NCI-H146 (cell line): ENCODE results near the gene RBM17.
"Not testable (repeated sequence)": the region's sequence is repeated elsewhere in the genome, so short reads cannot be mapped to it uniquely, and the experiment has no call there.

Experiments
- DNase-seq: peaks from one replicate; lab custom pipeline; 2025; lab: John Stamatoyannopoulos, UW

Gene RBM17

DNA sequence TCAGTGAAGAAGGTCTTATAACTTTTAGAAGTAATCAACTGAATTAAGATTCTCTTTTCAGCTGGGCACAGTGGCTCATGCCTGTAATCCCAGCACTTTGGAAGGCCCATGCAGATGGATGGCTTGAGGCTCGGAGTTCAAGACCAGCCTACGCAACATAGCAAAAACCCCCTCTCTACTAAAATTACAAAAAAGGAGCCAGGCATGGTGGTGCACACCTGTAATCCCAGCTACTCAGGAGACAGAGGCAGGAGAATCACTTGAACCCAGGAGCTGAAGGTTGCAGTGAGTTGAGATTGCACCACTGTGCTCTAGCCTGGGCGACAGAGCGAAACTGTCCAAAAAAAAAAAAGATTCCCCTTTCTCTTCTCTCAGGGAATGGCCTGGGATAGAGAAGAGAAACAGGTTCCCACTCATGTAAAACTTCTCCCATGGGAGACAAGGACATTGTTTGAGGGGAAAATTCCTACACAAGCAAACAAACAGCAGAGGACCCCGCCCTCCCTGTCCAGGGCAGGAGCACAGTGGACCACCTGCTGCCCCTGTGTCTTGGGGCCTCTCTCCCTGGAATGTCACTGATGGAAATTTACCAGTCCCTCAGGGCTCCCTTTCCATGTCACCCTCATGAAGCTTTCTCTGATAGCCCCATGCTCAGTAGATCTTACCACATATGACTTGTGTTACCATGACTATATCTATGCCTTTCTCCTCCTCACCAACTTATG is 32.3 kb upstream of the RBM17 start:
- no peak for DNase-seq

DNA sequence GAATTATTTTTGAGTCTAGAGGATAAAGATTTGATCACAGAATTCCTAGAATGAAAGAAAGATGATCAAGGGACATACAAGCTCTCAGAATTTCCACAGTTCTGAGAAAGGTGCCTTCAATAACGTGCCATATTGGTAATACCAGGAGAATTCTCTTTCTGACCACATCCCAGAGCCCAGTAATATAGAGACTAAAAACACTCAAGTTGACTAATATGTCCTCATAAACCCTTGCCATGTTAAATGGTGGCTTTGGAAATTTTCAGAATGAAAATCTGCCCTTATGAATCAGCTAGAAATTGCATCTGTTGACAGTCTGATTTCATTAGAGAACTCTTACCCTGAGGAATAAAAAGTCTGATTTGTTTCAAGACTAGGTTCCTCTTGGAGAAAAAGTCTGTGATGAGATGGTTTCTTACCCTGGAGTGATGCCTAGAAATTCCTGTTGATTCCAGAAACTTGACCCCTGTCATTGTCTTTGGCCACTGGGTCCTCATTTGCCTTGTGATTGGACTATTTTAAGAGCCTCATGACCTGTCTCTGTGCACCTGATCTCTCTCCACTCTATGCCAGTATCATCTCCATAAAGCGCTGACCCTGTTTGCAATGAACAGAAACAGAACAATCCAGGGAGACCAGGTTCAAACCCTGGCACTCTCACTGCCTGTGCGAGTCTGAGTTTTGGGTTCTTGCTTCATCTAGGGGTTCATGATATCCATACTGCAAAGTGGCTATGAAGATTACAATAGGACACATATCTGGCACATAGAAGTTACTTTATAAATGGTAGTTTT is 30.0 kb upstream of the RBM17 start:
- DNase-seq, result no peak

DNA sequence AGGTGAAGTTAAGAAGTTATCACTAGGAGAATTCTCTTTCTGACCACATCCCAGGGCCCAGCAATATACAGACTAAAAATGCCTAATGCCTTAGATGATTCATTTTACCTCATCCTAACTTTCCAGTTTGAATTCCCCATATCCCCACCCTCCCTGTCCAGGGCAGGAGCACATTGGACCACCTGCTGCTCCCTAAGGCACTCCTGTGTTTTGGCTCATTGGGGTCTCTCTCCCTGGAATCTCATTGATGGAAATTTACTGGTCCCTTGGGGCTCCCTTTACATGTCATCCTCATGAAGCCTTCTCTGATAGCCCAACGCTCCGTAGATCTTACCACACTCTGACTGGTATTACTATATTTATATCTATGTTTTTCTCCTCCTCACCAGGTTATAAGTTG is 29.3 kb upstream of the RBM17 start:
- no peak for DNase-seq

GRCh38 chr10:6061056-6061455 is 27.8 kb upstream of the RBM17 start:
- DNase-seq, result no peak

GRCh38 chr10:6062101-6062771 is 26.6 kb upstream of the RBM17 start, which contains the start of gene IL2RA:
TSS of gene IL2RA (minus strand) at chr10:6062367. CDS start at chr10:6062151, 216 bp downstream.
- no peak for DNase-seq

DNA sequence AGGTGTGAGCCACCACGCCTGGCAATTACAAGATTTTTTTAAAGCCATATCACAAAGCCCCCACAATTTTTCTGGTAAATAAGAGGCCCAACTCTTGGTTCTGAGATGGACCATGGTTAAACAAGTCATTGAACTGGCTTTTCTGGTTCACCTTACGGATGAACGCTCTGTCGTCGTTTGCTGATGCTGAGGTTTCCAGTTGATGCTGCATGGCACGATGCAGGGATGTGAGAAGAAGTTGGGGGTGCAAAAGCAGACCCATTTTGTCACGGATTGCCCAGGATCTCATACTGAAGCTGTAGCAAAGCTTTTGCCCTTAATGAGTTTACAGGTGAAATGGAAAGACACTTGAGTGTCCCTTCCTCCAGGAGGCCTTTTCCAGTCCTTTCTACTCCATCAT is 24.7 kb upstream of the RBM17 start:
- no peak for DNase-seq

DNA sequence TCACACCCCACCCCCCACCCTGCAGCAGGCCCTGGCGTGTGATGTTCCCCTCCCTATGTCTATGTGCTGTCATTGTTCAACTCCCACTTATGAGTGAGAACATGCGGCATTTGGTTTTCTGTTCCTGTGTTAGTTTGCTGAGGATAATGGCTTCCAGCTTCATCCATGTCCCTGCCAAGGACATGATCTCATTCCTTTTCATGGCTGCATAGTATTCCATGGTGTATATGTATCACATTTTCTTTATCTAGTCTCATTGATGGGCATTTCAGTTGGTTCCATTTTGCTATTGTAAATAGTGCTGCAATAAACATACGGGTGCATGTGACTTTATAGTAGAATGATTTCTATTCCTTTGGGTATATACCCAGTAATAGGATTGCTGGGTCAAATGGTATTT is 24.1 kb upstream of the RBM17 start:
- DNase-seq, result not testable (repeated sequence)

DNA sequence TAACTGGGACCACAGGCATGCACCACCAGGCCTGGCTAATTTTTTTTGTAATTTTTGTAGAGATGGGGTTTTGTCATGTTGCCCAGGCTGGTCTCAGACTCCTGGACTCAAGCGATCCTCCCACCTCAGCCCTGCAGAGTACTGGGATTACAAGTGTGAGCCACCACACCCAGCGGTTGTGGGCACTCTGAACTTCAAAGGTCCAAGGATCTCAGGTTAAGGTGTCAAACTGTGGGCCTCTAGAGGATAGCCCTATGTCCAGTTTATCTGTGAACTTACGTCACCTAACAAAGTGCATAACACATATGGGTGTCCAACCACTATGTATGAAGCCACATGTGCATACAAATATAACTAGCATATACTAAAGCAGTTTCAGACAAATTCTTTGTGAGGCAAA is 23.4 kb upstream of the RBM17 start:
- no peak for DNase-seq

DNA sequence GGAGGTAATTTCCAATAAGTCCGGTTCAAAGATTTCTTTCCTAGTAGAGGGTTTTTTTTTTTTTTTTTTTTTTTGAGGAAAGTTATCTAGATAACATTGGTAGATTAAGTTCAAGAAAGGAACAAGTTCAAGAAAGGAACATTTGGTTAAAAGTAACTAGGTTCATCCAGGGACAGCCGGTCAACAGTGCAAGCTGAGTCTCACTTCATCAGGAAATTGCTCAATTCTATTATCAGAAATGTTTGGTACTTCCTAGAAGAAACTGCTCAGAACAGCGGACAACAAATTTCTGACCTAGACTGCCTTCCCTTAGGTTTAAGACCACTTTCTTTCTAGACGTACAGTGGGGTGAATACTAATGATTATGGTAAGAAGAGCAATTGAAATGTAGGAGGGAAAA is 23.0 kb upstream of the RBM17 start:
- no peak for DNase-seq

GRCh38 chr10:6067457-6067856 is 21.4 kb upstream of the RBM17 start:
- DNase-seq, result no peak

DNA sequence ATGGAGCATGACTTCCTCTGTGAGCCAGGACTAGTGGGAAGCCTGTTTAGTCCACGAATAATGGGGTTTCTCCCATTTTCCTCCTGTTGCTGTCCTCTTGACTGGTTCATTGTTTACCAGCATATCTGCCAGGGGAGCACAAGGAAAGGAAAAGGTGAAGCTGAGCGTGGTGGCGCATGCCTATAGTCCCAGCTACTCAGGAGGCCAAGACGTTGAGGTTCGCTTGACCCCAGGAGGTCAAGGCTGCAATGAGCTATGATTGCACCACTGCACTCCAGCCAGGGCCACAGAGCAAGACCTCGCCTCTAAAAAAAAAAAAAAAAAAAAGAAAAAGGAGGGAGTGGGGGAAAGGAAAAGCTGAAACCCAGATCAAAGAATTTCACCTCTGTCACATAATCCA is 20.8 kb upstream of the RBM17 start:
- no peak for DNase-seq

- DNase-seq, result no peak
Measured at GRCh38 chr10:6068422-6068821, 20.4 kb upstream of the RBM17 start.

DNA sequence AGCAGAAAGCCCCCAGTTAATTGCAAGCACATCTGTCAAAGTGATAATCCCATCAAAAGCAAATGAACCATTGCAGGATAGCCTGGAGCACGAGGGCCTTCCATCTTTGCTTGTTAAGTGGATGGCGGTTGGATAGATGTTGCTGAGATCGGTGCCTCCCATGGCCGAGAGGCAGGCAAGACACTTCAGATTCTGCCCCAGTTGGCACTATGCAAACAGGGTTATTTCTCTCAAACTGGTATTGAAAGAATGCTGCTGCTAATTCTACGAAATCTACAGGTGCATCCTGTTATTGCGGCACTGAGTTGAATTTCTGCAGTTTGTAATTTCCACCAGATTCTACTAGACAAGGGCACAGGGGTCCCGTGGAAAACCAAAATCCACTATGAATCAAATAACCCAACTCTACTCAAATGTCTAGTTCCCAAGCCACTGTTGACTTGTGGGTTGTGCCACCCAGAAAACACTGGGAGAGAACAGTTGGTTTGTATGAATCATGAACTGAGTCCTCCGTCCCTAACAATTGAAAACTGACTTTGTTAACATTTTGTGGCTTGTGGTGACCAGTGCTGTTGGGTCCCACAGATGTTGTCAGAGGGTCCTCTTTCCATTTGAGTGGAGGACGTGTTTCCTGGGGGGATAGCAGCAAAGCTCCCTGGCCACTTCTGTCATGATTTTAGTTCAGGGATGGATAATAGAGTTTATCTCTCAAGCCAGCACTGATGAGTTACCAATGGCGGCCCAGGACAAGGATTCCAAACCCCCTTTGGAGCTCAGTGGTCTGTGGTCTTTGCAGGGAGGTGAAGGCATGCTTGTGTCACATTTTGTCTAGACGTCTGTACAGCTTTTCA is 19.5 kb upstream of the RBM17 start:
- DNase-seq, result no peak

- DNase-seq, result no peak
Measured at GRCh38 chr10:6070660-6071059, 18.2 kb upstream of the RBM17 start.

DNA sequence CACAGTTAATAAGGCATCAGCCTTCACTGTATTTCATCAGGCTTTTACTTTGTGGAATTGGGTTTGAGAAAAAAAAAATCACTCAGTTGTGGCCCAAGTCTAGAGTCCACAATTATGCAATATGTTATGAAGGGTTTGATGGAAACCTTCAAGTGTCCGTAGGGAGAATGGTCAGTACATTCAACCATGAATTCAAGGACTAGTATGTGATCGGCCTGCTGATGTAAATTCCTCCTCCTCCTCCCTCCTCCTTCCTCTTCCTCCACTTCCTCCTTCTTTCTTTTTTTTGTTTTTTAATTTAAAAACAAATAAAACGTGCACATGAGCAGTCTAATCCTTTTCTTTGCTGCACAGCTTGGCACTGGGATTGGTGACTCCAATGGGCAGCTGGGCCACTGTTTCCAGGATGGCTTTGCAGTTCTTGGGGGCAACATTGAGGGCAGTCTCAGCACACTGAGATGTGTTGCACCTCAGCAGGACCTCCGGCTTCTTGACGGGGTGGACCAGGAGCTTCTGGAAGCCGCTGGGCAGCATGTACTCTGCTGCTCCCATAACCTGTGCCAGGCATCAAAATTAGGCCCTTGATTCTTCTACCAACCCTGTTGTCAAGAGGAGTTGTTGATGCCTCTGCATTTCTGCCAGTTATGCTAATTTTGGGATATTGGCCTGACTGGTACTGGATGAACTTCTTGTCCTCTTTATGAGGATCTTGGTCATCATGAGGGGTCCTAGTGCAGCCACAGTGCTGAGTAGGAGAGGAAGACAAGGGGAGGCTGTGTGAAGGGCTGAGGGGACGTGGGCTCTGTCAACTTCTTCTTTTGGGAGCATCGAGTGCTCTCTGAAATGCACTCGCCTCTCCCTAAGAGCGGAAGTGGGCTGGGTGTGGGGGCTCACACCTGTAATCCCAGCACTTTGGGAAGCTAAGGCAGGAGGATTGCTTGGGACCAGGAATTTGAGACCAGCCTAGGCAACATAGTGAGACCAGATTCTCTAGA is 17.4 kb upstream of the RBM17 start:
- no peak for DNase-seq

DNA sequence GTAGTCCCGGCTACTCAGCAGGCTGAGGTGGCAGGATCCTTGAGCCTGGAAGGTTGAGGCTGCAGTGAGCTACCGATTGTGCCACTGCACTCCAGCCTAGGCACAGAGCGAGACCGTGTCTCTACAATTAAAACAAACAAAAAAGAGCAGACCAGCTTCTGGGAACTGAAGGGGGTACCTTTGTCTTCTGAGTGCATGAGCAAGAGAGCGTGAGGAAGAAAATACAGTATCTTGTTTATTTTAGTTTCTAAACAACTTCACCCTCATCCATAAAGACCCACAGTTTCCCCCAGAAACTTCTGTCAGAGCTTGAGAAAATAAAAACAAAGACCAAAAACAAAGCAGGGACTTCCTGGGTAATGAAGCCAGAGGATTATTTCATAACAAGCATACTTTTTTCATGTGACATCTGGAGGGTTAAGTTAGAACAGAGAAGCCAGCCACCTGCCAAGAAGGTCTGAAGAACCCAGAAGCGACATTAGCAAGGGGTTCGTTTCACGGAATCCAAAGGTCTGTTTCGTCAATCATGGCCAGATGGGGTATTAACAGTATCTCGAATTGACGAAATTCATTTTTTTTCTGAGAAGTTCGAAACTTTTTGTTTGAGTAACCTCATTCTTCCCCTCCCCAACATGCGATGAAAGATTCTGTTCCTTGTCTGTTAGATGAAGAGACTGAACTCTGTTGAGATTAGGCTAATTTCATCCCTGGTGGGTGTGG is 16.5 kb upstream of the RBM17 start:
- no peak for DNase-seq

GRCh38 chr10:6074489-6075301 is 14.1 kb upstream of the RBM17 start:
- DNase-seq, result no peak

GRCh38 chr10:6077071-6077675 is 11.7 kb upstream of the RBM17 start:
- no peak for DNase-seq

- DNase-seq, result no peak
Measured at GRCh38 chr10:6079044-6079443, 9.8 kb upstream of the RBM17 start.
